GM23338 (cell line): Measurements from ENCODE around the gene TRIM27. TPM values are rescaled to one million over a fixed set of nuclear protein-coding genes. Genes with fewer than 3 reads are reported as not detected.

ENCODE experiments used
- ATAC-seq: fragments of 200-7000 bp; cut with Tn5 transposase; 3 replicates; pipeline ENCODE4 v1.9.1; 2020
- DNase-seq: peaks from one replicate; pipeline ENCODE4 v3.0.0-alpha.2; 2015; ENCODE audit warnings: low spot score
- H2AFZ ChIP-seq: fragments of 200-600 bp; sonication (generic); 2 replicates; pipeline ENCODE4 v1.8.0; 2016; ENCODE audit warnings: antibody characterized with exemption, mild to moderate bottlenecking, moderate library complexity
- H3F3A ChIP-seq: fragments of 200-600 bp; sonication (generic); replicated peaks from 2 replicates; pipeline ENCODE4 v1.8.0; 2017; ENCODE audit warnings: antibody characterized with exemption, mixed run types, low read depth
- H3K27ac ChIP-seq: fragments of 200-600 bp; sonication (generic); 2 replicates; pipeline ENCODE4 v1.6.1; 2016; ENCODE audit warnings: low read depth
- H3K27me3 ChIP-seq: fragments of 200-600 bp; sonication (generic); 2 replicates; pipeline ENCODE4 v1.8.0; 2016; ENCODE audit warnings: mild to moderate bottlenecking, mixed run types, moderate library complexity; ENCODE audit not compliant: insufficient read depth
- H3K36me3 ChIP-seq: fragments of 200-600 bp; sonication (generic); 2 replicates; pipeline ENCODE4 v1.8.0; 2016; ENCODE audit warnings: mild to moderate bottlenecking; ENCODE audit not compliant: insufficient read depth
- H3K4me1 ChIP-seq: fragments of 200-600 bp; sonication (generic); 2 replicates; pipeline ENCODE4 v1.8.0; 2016; ENCODE audit warnings: mild to moderate bottlenecking, moderate library complexity; ENCODE audit not compliant: insufficient read depth
- H3K4me2 ChIP-seq: fragments of 200-600 bp; sonication (generic); 2 replicates; pipeline ENCODE4 v1.7.1; 2017; ENCODE audit warnings: mixed run types
- H3K4me3 ChIP-seq: fragments of 200-600 bp; sonication (generic); 2 replicates; pipeline ENCODE4 v1.6.1; 2016; ENCODE audit warnings: mixed run types
- H3K79me2 ChIP-seq: fragments of 200-600 bp; sonication (generic); replicated peaks from 2 replicates; pipeline ENCODE4 v1.8.0; 2017; ENCODE audit warnings: mild to moderate bottlenecking; ENCODE audit not compliant: insufficient read depth
- H3K9me2 ChIP-seq: fragments of 200-600 bp; sonication (generic); 2 replicates; pipeline ENCODE4 v1.8.0; 2017; ENCODE audit not compliant: insufficient read depth
- H4K20me1 ChIP-seq: fragments of 200-600 bp; sonication (generic); replicated peaks from 2 replicates; pipeline ENCODE4 v1.8.0; 2017; ENCODE audit warnings: mild to moderate bottlenecking; ENCODE audit not compliant: insufficient read depth
- H3K27ac Mint-ChIP-seq: 2 replicates; pipeline ENCODE4 v1.8.0; 2020; ENCODE audit warnings: inconsistent platforms, mild to moderate bottlenecking, moderate library complexity, mixed read lengths
- H3K27me3 Mint-ChIP-seq: 3 replicates; pipeline ENCODE4 v1.8.0; 2022; ENCODE audit warnings: low read depth, mild to moderate bottlenecking, moderate library complexity, mixed read lengths, inconsistent platforms; ENCODE audit not compliant: insufficient read depth, poor library complexity
- H3K36me3 Mint-ChIP-seq: 3 replicates; pipeline ENCODE4 v1.8.0; 2021; ENCODE audit warnings: low read depth, mild to moderate bottlenecking, inconsistent platforms, moderate library complexity, mixed read lengths
- H3K4me1 Mint-ChIP-seq: 3 replicates; pipeline ENCODE4 v1.8.0; 2020; ENCODE audit warnings: mild to moderate bottlenecking, inconsistent platforms, mixed read lengths
- H3K4me3 Mint-ChIP-seq: 3 replicates; pipeline ENCODE4 v1.8.0; 2021; ENCODE audit warnings: moderate library complexity, mild to moderate bottlenecking, inconsistent platforms, mixed read lengths
- H3K9me3 Mint-ChIP-seq: 3 replicates; pipeline ENCODE4 v1.8.0; 2020; ENCODE audit warnings: moderate library complexity, mild to moderate bottlenecking, inconsistent platforms, mixed read lengths
- CREB1 ChIP-seq: fragments of 250-450 bp; sonication (Bioruptor Pico); IDR thresholded peaks from 2 replicates; pipeline ENCODE4 v1.5.0; 2020; ENCODE audit warnings: low read depth, mild to moderate bottlenecking, moderate library complexity
- EZH2phosphoT487 ChIP-seq: fragments of 200-600 bp; sonication (generic); IDR thresholded peaks from one replicate; pipeline ENCODE4 v1.8.1; 2018; ENCODE audit warnings: antibody characterized with exemption; ENCODE audit not compliant: unreplicated experiment
- JUNB ChIP-seq: IDR thresholded peaks from one replicate; pipeline ENCODE4 v1.6.1; 2016; ENCODE audit warnings: antibody characterized with exemption; ENCODE audit not compliant: unreplicated experiment
- NANOG ChIP-seq: IDR thresholded peaks from 2 replicates; pipeline ENCODE4 v1.6.1; 2016; ENCODE audit warnings: antibody characterized with exemption, borderline replicate concordance
- POLR2AphosphoS5 ChIP-seq: IDR thresholded peaks from 2 replicates; pipeline ENCODE4 v1.6.1; 2016; ENCODE audit warnings: antibody characterized with exemption, low read depth
- STAT1 ChIP-seq: IDR thresholded peaks from one replicate; pipeline ENCODE4 v1.6.1; 2016; ENCODE audit warnings: antibody characterized with exemption; ENCODE audit not compliant: unreplicated experiment
- ZNF114 ChIP-seq: fragments of 250-450 bp; sonication (Bioruptor Pico); IDR thresholded peaks from 2 replicates; pipeline ENCODE4 v1.5.0; 2020; ENCODE audit warnings: mild to moderate bottlenecking, moderate library complexity
- ZNF331 ChIP-seq: fragments of 250-450 bp; sonication (Bioruptor Pico); IDR thresholded peaks from 2 replicates; pipeline ENCODE4 v1.5.0; 2020; ENCODE audit warnings: low read depth, mild to moderate bottlenecking, moderate library complexity
- polyA plus RNA-seq: library from polyadenylated mRNA; unstranded; fragments of >200 nt; fragmentation: Nextera tagmentation; extraction: Ambion mirVana; gene quantifications from 2 replicates; pipeline ENCODE4 v1.2.1, GENCODE V29; 2016
- total RNA-seq: library from RNA; depleted of rRNA; stranded (reverse); fragments of >200 nt; shearing (Covaris generic); gene quantifications from 2 replicates; pipeline ENCODE4 v1.2.3, GENCODE V29; 2014
- TF ChIP-seq, protein P1 (sequence below): IDR thresholded peaks from 2 replicates; pipeline ENCODE4 v1.6.1; 2016; ENCODE audit warnings: antibody characterized with exemption
- TF ChIP-seq, protein P2 (sequence below): fragments of 250-450 bp; sonication (Bioruptor Pico); IDR thresholded peaks from 2 replicates; pipeline ENCODE4 v1.5.0; 2020; ENCODE audit warnings: mild to moderate bottlenecking, moderate library complexity

TRIM27 gene
- total and polyA plus RNA-seq, 2 experiments from 2014 or later, result 43.1 to 127 TPM

DNA sequence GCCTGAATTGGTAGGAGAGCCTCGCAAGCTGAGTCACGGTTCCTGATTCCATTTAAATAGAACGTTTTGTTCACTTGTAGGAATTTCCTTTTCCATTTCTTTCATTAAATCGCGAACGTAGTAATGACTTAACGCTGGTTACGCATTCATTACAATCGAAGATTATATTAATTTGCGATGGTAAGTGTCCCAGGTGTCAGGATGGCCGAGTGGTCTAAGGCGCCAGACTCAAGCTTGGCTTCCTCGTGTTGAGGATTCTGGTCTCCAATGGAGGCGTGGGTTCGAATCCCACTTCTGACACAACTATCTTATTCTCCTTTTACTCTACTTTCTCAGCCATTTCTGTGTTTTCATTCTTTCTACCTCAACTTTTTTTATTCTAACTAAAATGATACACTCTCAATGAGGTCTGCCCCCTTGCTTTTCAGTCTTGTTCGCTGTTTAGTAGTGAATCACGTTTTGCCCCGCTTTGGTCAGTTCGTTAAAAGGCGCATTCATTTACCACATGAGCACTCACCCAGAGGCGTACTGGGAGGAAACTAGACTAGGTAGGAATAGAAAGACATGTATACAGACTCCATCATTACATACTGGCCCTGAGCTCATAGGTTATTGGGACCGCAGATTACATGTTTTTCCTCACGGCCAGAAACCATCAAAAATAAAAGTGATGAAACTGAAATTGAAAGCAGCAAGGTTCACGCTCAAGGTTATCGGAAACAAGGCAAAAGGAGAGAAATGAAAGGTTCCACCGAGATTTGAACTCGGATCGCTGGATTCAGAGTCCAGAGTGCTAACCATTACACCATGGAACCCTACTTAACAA lies 17.3 kb upstream of the TRIM27 start:
- Histone ChIP-seq H3K9me2 (no peaks in the 10 kb centered on the region), H3K79me2 (no peaks in the 10 kb centered on the region), H3K4me1 (peaks cover 10% of the 10 kb centered on the region), H3K4me2 (peak overlapping the region; percentile 78), H2AFZ (peak overlapping the region; percentile 84), H3K27me3 (no peaks in the 10 kb centered on the region), H4K20me1 (no peaks in the 10 kb centered on the region), H3K36me3 (no peaks in the 10 kb centered on the region), H3F3A (peaks cover 9% of the 10 kb centered on the region; the same call in 1 of the 2 replicates), H3K4me3 (peak overlapping the region; percentile 71), H3K27ac (peak overlapping the region; percentile 73; the same call in 1 of the 2 replicates)
- peak overlapping the region; percentile 90 for H3K4me3 Mint-ChIP-seq
- H3K9me3 Mint-ChIP-seq, result peaks cover 15% of the 10 kb centered on the region; the same call in 2 of the 3 replicates
- H3K36me3 Mint-ChIP-seq, result no peaks in the 10 kb centered on the region; the same call in 2 of the 3 replicates
- DNase-seq (peak; percentile 93), ATAC-seq (peak; percentile 72)
- peaks cover 25% of the 10 kb centered on the region for H3K27me3 Mint-ChIP-seq
- peaks cover 21% of the 10 kb centered on the region for H3K4me1 Mint-ChIP-seq
- peak overlapping the region; percentile 91 for H3K27ac Mint-ChIP-seq
- TF ChIP-seq CREB1 (CRISPR knock-in tag) (0 out of 2 replicates have a peak, but pooled peaks have one; percentile 33), ZNF114 (CRISPR knock-in tag) (no peak)
- TF ChIP-seq, protein P1, sequence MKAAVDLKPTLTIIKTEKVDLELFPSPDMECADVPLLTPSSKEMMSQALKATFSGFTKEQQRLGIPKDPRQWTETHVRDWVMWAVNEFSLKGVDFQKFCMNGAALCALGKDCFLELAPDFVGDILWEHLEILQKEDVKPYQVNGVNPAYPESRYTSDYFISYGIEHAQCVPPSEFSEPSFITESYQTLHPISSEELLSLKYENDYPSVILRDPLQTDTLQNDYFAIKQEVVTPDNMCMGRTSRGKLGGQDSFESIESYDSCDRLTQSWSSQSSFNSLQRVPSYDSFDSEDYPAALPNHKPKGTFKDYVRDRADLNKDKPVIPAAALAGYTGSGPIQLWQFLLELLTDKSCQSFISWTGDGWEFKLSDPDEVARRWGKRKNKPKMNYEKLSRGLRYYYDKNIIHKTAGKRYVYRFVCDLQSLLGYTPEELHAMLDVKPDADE, result peak; percentile 46; the same call in 1 of the 2 replicates

DNA sequence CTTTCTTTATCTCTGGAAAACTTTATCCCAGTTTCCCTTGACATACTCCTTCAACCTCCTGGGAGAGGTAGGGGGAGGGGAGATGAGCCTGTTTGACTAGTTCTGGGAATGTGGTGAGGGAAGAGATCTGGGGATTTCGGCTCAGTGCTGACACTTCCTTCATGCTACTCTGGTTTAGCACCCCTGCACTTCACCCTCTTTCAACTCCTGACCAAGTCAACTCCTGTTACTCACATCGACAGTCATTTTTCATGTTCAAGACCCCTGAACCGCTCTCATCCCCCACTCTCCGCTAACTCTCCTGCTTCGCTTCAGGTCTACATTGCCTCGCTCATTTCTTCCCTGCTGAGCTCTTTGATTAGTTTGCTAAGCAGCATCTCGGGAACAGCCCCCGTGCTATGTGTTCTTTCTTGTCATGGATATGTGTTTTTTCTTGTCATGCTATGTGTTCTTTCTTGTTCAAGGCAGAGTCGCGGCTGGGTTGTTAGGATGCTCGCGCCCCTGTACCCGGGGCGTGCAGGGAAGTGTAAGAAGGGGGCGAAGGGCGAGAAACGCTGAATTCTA lies 16.6 kb upstream of the TRIM27 start:
- Mint-ChIP-seq H3K4me3 (peak overlapping the region; percentile 90), H3K9me3 (peaks cover 15% of the 10 kb centered on the region; the same call in 2 of the 3 replicates), H3K27ac (peak overlapping the region; percentile 91), H3K27me3 (peaks cover 25% of the 10 kb centered on the region), H3K4me1 (peaks cover 21% of the 10 kb centered on the region), H3K36me3 (no peaks in the 10 kb centered on the region; the same call in 2 of the 3 replicates)
- DNase-seq (peak; percentile 80), ATAC-seq (peak; percentile 54)
- Histone ChIP-seq H2AFZ (peak overlapping the region; percentile 84), H3K4me2 (peak overlapping the region; percentile 78), H3K27ac (peak overlapping the region; percentile 73), H4K20me1 (no peaks in the 10 kb centered on the region), H3K9me2 (no peaks in the 10 kb centered on the region), H3F3A (peaks cover 9% of the 10 kb centered on the region; the same call in 1 of the 2 replicates), H3K79me2 (no peaks in the 10 kb centered on the region), H3K36me3 (no peaks in the 10 kb centered on the region), H3K27me3 (no peaks in the 10 kb centered on the region), H3K4me3 (peak overlapping the region; percentile 71), H3K4me1 (peaks cover 10% of the 10 kb centered on the region)
- no peak for TF ChIP-seq CREB1 (CRISPR knock-in tag)
- TF ChIP-seq, protein P1, result no peak
- TF ChIP-seq, protein P2, sequence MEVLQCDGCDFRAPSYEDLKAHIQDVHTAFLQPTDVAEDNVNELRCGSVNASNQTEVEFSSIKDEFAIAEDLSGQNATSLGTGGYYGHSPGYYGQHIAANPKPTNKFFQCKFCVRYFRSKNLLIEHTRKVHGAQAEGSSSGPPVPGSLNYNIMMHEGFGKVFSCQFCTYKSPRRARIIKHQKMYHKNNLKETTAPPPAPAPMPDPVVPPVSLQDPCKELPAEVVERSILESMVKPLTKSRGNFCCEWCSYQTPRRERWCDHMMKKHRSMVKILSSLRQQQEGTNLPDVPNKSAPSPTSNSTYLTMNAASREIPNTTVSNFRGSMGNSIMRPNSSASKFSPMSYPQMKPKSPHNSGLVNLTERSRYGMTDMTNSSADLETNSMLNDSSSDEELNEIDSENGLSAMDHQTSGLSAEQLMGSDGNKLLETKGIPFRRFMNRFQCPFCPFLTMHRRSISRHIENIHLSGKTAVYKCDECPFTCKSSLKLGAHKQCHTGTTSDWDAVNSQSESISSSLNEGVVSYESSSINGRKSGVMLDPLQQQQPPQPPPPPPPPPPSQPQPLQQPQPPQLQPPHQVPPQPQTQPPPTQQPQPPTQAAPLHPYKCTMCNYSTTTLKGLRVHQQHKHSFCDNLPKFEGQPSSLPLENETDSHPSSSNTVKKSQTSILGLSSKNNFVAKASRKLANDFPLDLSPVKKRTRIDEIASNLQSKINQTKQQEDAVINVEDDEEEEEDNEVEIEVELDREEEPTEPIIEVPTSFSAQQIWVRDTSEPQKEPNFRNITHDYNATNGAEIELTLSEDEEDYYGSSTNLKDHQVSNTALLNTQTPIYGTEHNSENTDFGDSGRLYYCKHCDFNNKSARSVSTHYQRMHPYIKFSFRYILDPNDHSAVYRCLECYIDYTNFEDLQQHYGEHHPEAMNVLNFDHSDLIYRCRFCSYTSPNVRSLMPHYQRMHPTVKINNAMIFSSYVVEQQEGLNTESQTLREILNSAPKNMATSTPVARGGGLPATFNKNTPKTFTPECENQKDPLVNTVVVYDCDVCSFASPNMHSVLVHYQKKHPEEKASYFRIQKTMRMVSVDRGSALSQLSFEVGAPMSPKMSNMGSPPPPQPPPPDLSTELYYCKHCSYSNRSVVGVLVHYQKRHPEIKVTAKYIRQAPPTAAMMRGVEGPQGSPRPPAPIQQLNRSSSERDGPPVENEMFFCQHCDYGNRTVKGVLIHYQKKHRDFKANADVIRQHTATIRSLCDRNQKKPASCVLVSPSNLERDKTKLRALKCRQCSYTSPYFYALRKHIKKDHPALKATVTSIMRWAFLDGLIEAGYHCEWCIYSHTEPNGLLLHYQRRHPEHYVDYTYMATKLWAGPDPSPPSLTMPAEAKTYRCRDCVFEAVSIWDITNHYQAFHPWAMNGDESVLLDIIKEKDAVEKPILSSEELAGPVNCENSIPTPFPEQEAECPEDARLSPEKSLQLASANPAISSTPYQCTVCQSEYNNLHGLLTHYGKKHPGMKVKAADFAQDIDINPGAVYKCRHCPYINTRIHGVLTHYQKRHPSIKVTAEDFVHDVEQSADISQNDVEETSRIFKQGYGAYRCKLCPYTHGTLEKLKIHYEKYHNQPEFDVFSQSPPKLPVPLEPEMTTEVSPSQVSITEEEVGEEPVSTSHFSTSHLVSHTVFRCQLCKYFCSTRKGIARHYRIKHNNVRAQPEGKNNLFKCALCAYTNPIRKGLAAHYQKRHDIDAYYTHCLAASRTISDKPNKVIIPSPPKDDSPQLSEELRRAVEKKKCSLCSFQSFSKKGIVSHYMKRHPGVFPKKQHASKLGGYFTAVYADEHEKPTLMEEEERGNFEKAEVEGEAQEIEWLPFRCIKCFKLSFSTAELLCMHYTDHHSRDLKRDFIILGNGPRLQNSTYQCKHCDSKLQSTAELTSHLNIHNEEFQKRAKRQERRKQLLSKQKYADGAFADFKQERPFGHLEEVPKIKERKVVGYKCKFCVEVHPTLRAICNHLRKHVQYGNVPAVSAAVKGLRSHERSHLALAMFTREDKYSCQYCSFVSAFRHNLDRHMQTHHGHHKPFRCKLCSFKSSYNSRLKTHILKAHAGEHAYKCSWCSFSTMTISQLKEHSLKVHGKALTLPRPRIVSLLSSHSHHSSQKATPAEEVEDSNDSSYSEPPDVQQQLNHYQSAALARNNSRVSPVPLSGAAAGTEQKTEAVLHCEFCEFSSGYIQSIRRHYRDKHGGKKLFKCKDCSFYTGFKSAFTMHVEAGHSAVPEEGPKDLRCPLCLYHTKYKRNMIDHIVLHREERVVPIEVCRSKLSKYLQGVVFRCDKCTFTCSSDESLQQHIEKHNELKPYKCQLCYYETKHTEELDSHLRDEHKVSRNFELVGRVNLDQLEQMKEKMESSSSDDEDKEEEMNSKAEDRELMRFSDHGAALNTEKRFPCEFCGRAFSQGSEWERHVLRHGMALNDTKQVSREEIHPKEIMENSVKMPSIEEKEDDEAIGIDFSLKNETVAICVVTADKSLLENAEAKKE, result no peak
- no peak for TF ChIP-seq STAT1
- TF ChIP-seq JUNB, result no peak
- TF ChIP-seq ZNF114 (CRISPR knock-in tag), result no peak
- TF ChIP-seq ZNF331 (CRISPR knock-in tag), result no peak
- no peak for TF ChIP-seq POLR2AphosphoS5
- no peak for TF ChIP-seq EZH2phosphoT487
- no peak for TF ChIP-seq NANOG
